BLaER1 (cell line): ENCODE data around the gene TSPO.
"Not testable (repeated sequence)": the region's sequence is repeated elsewhere in the genome, so short reads cannot be mapped to it uniquely, and the experiment has no call there.

Source experiments
- H3K27ac ChIP-seq: shearing (Covaris generic); formaldehyde crosslinking; 2 replicates; pipeline ENCODE4 v1.8.1; 2022
- H3K27me3 ChIP-seq: shearing (Covaris generic); formaldehyde crosslinking; 2 replicates; pipeline ENCODE4 v1.8.1; 2022
- H3K36me3 ChIP-seq: shearing (Covaris generic); formaldehyde crosslinking; 2 replicates; pipeline ENCODE4 v1.8.1; 2022
- H3K4me1 ChIP-seq: shearing (Covaris generic); formaldehyde crosslinking; 2 replicates; pipeline ENCODE4 v1.8.1; 2022
- H3K4me2 ChIP-seq: shearing (Covaris generic); formaldehyde crosslinking; 2 replicates; pipeline ENCODE4 v1.8.1; 2022
- H3K4me3 ChIP-seq: shearing (Covaris generic); formaldehyde crosslinking; 2 replicates; pipeline ENCODE4 v1.8.1; 2022
- H3K9ac ChIP-seq: shearing (Covaris generic); formaldehyde crosslinking; 2 replicates; pipeline ENCODE4 v1.8.1; 2022
- H3K9me3 ChIP-seq: shearing (Covaris generic); formaldehyde crosslinking; 2 replicates; pipeline ENCODE4 v1.8.1; 2022
- H4K20me1 ChIP-seq: shearing (Covaris generic); formaldehyde crosslinking; 2 replicates; pipeline ENCODE4 v1.8.1; 2022
- Cebpa-rat ChIP-seq: shearing (Covaris generic); IDR thresholded peaks from 2 replicates; pipeline ENCODE4 v1.8.1; 2022

Gene TSPO

DNA sequence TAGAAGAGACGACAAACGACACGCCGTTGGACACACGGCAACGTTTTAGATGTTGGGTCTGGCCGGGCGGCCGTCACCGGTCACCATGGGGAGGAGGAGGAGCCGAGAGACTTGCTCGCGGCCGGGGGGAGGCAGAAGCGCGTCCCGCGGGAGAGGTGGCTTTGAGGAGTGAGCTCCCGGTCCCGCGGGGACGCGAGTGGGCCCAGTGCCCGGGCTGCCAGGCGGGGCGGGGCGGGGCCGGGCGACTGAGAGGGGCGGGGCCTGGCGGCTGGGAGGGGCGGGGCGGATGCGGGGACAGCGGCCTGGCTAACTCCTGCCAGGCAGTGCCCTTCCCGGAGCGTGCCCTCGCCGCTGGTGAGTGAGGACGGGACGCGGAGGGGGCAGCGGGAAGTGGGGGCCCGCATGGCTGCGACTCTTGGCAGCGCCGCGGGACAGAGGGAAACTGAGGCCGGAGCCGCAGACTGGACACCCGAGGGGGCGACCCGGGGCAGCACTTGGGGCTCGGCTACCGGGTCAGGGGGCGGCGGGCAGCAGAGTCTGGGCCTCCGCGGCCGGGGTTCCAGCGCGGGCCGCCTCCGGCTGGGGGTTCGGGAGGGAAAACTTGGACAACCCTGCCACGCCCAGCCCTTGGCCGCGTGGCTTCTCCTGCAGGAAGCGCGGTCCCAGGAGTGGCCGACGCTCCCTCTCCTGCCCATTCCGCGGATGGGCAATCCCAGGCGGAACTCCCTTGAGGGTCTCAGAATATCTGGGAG lies at the start of gene TSPO:
Gene TSPO, plus strand, starts transcription at position 309 of the 752 bp plus-strand sequence. CDS start 7,680 bp downstream, outside the sequence.
- H3K4me3 ChIP-seq, result peak within 1 kb of the TSS; percentile 97

GRCh38 chr22:43104056-43104625 lies 47.2 kb upstream of the TSPO start:
- H3K9me3 ChIP-seq, H3K4me3 ChIP-seq, H3K27me3 ChIP-seq, H3K36me3 ChIP-seq, H4K20me1 ChIP-seq: not testable (repeated sequence)
- peak overlapping the region; percentile 37 for H3K27ac ChIP-seq
- peaks cover 61% of the 10 kb centered on the region for H3K4me1 ChIP-seq
- H3K4me2 ChIP-seq, result peak overlapping the region; percentile 72
- H3K9ac ChIP-seq, result peak overlapping the region; percentile 53

More for the DNA sequence above, at the start of gene TSPO:
- Histone ChIP-seq H3K9me3 (no peaks in the 10 kb centered on the region), H3K4me1 (peaks cover 73% of the 10 kb centered on the region), H3K4me2 (peak within 1 kb of the TSS; percentile 99), H3K9ac (peak within 1 kb of the TSS; percentile 89), H4K20me1 (peaks cover 21% of the 10 kb centered on the region), H3K27me3 (no peaks in the 10 kb centered on the region), H3K36me3 (peaks cover 9% of the 10 kb centered on the region; the same call in 1 of the 2 replicates), H3K27ac (peak within 1 kb of the TSS; percentile 91)
- no peak for TF ChIP-seq Cebpa-rat

DNA sequence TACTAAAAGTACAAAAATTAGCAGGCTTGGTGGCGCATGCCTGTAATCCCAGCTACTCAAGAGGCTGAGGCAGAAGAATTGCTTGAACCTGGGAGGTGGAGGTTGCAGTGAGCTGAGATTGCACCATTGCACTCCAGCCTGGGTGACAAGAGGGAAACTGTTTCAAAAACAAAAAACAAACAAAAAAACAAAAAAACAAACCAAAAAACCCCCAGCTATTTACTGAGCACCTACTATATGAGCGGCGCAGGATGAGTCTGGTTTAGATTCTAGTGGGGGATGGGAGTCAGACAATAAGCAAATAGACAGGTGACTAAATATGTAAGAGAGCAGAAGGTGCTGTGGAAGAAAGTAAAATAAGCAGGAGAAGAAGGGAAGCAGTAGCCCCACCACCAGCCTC lies 46.4 kb upstream of the TSPO start:
- Histone ChIP-seq H3K4me1 (peaks cover 67% of the 10 kb centered on the region), H3K27me3 (peaks cover 10% of the 10 kb centered on the region; the same call in 1 of the 2 replicates), H3K27ac (peak overlapping the region; percentile 37; the same call in 1 of the 2 replicates), H3K4me2 (peak overlapping the region; percentile 72)
- H3K36me3 ChIP-seq, H3K9ac ChIP-seq, H3K4me3 ChIP-seq, H4K20me1 ChIP-seq, H3K9me3 ChIP-seq: not testable (repeated sequence)

- Histone ChIP-seq H3K4me3 (no peak overlapping the region), H3K36me3 (no peaks in the 10 kb centered on the region), H3K9me3 (no peaks in the 10 kb centered on the region), H3K27me3 (peaks cover 23% of the 10 kb centered on the region), H3K4me2 (peak overlapping the region; percentile 37; the same call in 1 of the 2 replicates), H4K20me1 (peaks cover 1% of the 10 kb centered on the region; the same call in 1 of the 2 replicates), H3K27ac (no peak overlapping the region), H3K4me1 (peaks cover 64% of the 10 kb centered on the region), H3K9ac (no peak overlapping the region)
- TF ChIP-seq Cebpa-rat, result no peak
Measured at GRCh38 chr22:43106302-43106701, 45.1 kb upstream of the TSPO start.

- H3K9ac ChIP-seq, result no peak overlapping the region
- H3K4me3 ChIP-seq, result no peak overlapping the region
- H3K27me3 ChIP-seq, result peaks cover 33% of the 10 kb centered on the region
Measured at GRCh38 chr22:43109511-43109910, 41.8 kb upstream of the TSPO start.

DNA sequence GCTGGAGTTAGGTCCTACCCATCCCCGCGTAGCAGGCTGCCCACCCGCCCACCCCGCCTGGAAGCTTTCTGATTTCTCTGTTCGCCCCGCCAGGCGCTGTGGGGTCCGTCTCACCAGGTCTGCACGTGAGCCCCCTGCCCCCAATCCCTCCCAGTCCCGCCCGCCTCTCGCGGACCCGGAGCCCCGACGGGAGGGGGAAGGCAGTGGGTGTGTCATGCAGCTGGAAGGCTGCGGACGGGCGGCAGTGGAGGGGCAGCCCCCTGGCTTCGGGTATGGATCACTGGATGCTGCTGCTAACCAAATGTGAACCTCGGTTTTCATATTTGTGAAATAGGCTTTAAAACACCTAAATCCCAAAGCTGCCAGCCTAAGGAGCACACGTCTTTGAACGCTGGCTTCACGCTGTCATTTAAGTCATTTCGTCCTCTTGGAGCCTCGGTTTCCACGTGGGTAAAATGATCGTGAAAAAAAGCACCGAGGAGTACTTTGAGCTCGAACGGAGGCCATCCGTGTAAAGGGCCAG lies 41.4 kb upstream of the TSPO start:
- peaks cover 33% of the 10 kb centered on the region for H3K27me3 ChIP-seq
- peak overlapping the region; percentile 75 for H3K4me3 ChIP-seq
- no peaks in the 10 kb centered on the region for H3K9me3 ChIP-seq
- peaks cover 6% of the 10 kb centered on the region; the same call in 1 of the 2 replicates for H4K20me1 ChIP-seq
- H3K4me1 ChIP-seq, result peaks cover 74% of the 10 kb centered on the region
- no peaks in the 10 kb centered on the region for H3K36me3 ChIP-seq
- no peak for TF ChIP-seq Cebpa-rat
- peak overlapping the region; percentile 92 for H3K4me2 ChIP-seq
- no peak overlapping the region for H3K27ac ChIP-seq
- no peak overlapping the region for H3K9ac ChIP-seq

More at GRCh38 chr22:43109511-43109910, 41.8 kb upstream of the TSPO start:
- no peak for TF ChIP-seq Cebpa-rat
- H3K27ac ChIP-seq, result no peak overlapping the region
- H3K4me2 ChIP-seq, result no peak overlapping the region; the same call in 1 of the 2 replicates
- peaks cover 6% of the 10 kb centered on the region; the same call in 1 of the 2 replicates for H4K20me1 ChIP-seq
- H3K4me1 ChIP-seq, result peaks cover 74% of the 10 kb centered on the region
- no peaks in the 10 kb centered on the region for H3K9me3 ChIP-seq
- no peaks in the 10 kb centered on the region for H3K36me3 ChIP-seq

DNA sequence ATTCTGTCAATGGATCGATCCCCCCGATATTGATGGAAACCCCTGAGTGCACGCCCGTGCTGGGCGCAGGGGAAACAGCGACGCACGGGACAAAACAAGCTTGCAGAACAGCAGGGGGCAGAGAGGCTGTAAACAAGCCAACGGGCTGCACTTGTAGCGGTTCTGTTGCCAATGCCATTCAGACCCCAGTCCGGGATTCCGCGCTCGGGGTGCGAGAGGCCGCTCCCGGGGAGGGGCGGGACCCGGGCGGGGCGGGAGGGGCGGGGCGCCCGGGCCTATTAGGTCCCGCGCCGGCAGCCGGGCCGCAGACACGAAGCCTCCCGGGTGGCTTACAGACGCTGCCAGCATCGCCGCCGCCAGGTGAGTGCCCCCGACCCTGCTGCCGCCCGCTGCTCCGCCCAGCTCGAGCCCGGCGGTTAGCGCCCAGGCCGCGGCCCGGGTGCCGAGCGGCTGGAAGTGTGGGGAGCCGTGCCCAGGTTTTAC lies 40.9 kb upstream of the TSPO start, which contains the start of gene BIK:
Gene BIK, plus strand, starts transcription at position 307 of the 483 bp plus-strand sequence. CDS start 13,273 bp downstream, outside the sequence.
- Histone ChIP-seq H3K4me2 (peak within 1 kb of the TSS; percentile 92), H3K4me1 (peaks cover 74% of the 10 kb centered on the region), H3K4me3 (peak within 1 kb of the TSS; percentile 75), H3K9me3 (no peaks in the 10 kb centered on the region), H3K36me3 (no peaks in the 10 kb centered on the region), H3K9ac (peak within 1 kb of the TSS; percentile 79), H4K20me1 (peaks cover 6% of the 10 kb centered on the region; the same call in 1 of the 2 replicates), H3K27me3 (peaks cover 33% of the 10 kb centered on the region), H3K27ac (peak within 1 kb of the TSS; percentile 63)
- TF ChIP-seq Cebpa-rat, result no peak

- peak overlapping the region; percentile 75 for H3K4me3 ChIP-seq
- peaks cover 6% of the 10 kb centered on the region; the same call in 1 of the 2 replicates for H4K20me1 ChIP-seq
- H3K4me2 ChIP-seq, result peak overlapping the region; percentile 92
- no peak for TF ChIP-seq Cebpa-rat
- H3K36me3 ChIP-seq, result no peaks in the 10 kb centered on the region
- peaks cover 33% of the 10 kb centered on the region for H3K27me3 ChIP-seq
- H3K9ac ChIP-seq, result peak overlapping the region; percentile 79
- no peaks in the 10 kb centered on the region for H3K9me3 ChIP-seq
- peaks cover 75% of the 10 kb centered on the region for H3K4me1 ChIP-seq
- peak overlapping the region; percentile 63 for H3K27ac ChIP-seq
Measured at GRCh38 chr22:43110927-43111623, 40.3 kb upstream of the TSPO start.

- peak overlapping the region; percentile 25 for H3K4me3 ChIP-seq
- peak overlapping the region; percentile 16; the same call in 1 of the 2 replicates for H3K9ac ChIP-seq
- H4K20me1 ChIP-seq, result peaks cover 6% of the 10 kb centered on the region; the same call in 1 of the 2 replicates
- H3K27me3 ChIP-seq, result peaks cover 33% of the 10 kb centered on the region
- peaks cover 90% of the 10 kb centered on the region for H3K4me1 ChIP-seq
- TF ChIP-seq Cebpa-rat, result no peak
- H3K27ac ChIP-seq, result peak overlapping the region; percentile 65
- H3K9me3 ChIP-seq, result no peaks in the 10 kb centered on the region
- peak overlapping the region; percentile 92 for H3K4me2 ChIP-seq
- H3K36me3 ChIP-seq, result no peaks in the 10 kb centered on the region
Measured at GRCh38 chr22:43113526-43114251, 37.7 kb upstream of the TSPO start.
